MCF 10A (cell line): ENCODE measurements around the gene SEH1L. TPM values are rescaled to one million over a fixed set of nuclear protein-coding genes. Genes with fewer than 3 reads are reported as not detected.

ENCODE experiments used
- BruUV-seq: library from RNA; stranded (reverse); fragments of 400-500 nt; replicated peaks from 2 replicates; lab custom pipeline; 2021; lab: Mats Ljungman, UMichigan
- CTCF ChIA-PET: fragments of 300-600 bp; sonication (Branson Sonifier 250); formaldehyde crosslinking; extraction: SDS; loops from one replicate; lab custom pipeline; 2021; ENCODE audit warnings: antibody characterized with exemption, inconsistent platforms; lab: Yijun Ruan, JAX
- POLR2A ChIA-PET: fragments of 300-600, 350-650 bp; sonication (Branson Sonifier 250); formaldehyde crosslinking; extraction: SDS; loops from one replicate; lab custom pipeline; 2020; ENCODE audit warnings: antibody characterized with exemption, inconsistent platforms; lab: Yijun Ruan, JAX
- DNase-seq: peaks from one replicate; pipeline ENCODE4 v3.0.0-alpha.2; 2018; ENCODE audit not compliant: unreplicated experiment
- H3K27ac Mint-ChIP-seq: one replicate; pipeline ENCODE4 v1.8.0; 2022; ENCODE audit warnings: mild to moderate bottlenecking, low read depth, mixed read lengths; ENCODE audit not compliant: unreplicated experiment
- H3K27me3 Mint-ChIP-seq: one replicate; pipeline ENCODE4 v1.8.0; 2022; ENCODE audit warnings: mixed read lengths; ENCODE audit not compliant: insufficient read depth, unreplicated experiment
- H3K36me3 Mint-ChIP-seq: one replicate; pipeline ENCODE4 v1.8.0; 2022; ENCODE audit warnings: mild to moderate bottlenecking, moderate library complexity, mixed read lengths; ENCODE audit not compliant: insufficient read depth, unreplicated experiment
- H3K4me1 Mint-ChIP-seq: one replicate; pipeline ENCODE4 v1.8.0; 2022; ENCODE audit warnings: mixed read lengths; ENCODE audit not compliant: insufficient read depth, unreplicated experiment
- H3K4me3 Mint-ChIP-seq: one replicate; pipeline ENCODE4 v1.8.0; 2022; ENCODE audit warnings: mild to moderate bottlenecking, moderate library complexity, mixed read lengths; ENCODE audit not compliant: unreplicated experiment
- H3K9me3 Mint-ChIP-seq: one replicate; pipeline ENCODE4 v1.8.0; 2022; ENCODE audit warnings: mixed read lengths; ENCODE audit not compliant: unreplicated experiment
- CTCF ChIP-seq: fragments of 200-600 bp; IDR thresholded peaks from one replicate; pipeline ENCODE4 v1.8.0; 2022; ENCODE audit warnings: antibody characterized with exemption, mild to moderate bottlenecking; ENCODE audit not compliant: unreplicated experiment
- intact Hi-C: fragments of 100-400 bp; cut with micrococcal nuclease; formaldehyde crosslinking; loops from 2 replicates; pipeline ENCODE4 v1.14.1; 2022
- total RNA-seq: library from RNA; stranded (reverse); gene quantifications from 2 replicates; pipeline ENCODE4 v1.2.3, GENCODE V29; 2022

The SEH1L gene
- total RNA-seq, 1 experiment from 2014 or later, result 139 TPM

GRCh38 chr18:12928206-12928605 lies 19.6 kb upstream of the SEH1L start:
- H3K27ac Mint-ChIP-seq, result no peak overlapping the region
- no peaks in the 10 kb centered on the region for H3K36me3 Mint-ChIP-seq
- H3K4me1 Mint-ChIP-seq, result no peaks in the 10 kb centered on the region
- H3K4me3 Mint-ChIP-seq, result no peak overlapping the region
- H3K9me3 Mint-ChIP-seq, result no peaks in the 10 kb centered on the region
- no peaks in the 10 kb centered on the region for H3K27me3 Mint-ChIP-seq
- no peak for TF ChIP-seq CTCF
- ChIA-PET CTCF (interaction anchor here (0.7 kb wide), 1 partner anchor 310 kb away, joined by 3 read pairs; no protein-coding TSS in a partner anchor), POLR2A (interaction anchor here (0.6 kb wide), 1 partner anchor 542 kb away, joined by 3 read pairs; no protein-coding TSS in a partner anchor)
- intact Hi-C loops, result no loop called here
- DNase-seq, result no peak
- no TSS peak for BruUV-seq

- no TSS peak for BruUV-seq
- no peaks in the 10 kb centered on the region for H3K27me3 Mint-ChIP-seq
- no peak for TF ChIP-seq CTCF
- H3K4me3 Mint-ChIP-seq, result no peak overlapping the region
- intact Hi-C loops, result no loop called here
- ChIA-PET CTCF (interaction anchor here (0.7 to 1.0 kb wide), 2 partner anchors 35 to 310 kb away, joined by 3 to 6 read pairs; no protein-coding TSS in a partner anchor), POLR2A (interaction anchor here (0.6 to 1.2 kb wide), 2 partner anchors 39 to 543 kb away, joined by 3 read pairs; no protein-coding TSS in a partner anchor)
- DNase-seq, result no peak
- H3K27ac Mint-ChIP-seq, result no peak overlapping the region
- H3K36me3 Mint-ChIP-seq, result no peaks in the 10 kb centered on the region
- H3K9me3 Mint-ChIP-seq, result no peaks in the 10 kb centered on the region
- H3K4me1 Mint-ChIP-seq, result no peaks in the 10 kb centered on the region
Observed at GRCh38 chr18:12928641-12929040, 19.2 kb upstream of the SEH1L start.

GRCh38 chr18:12929477-12930083 lies 18.2 kb upstream of the SEH1L start:
- no peak for DNase-seq
- H3K27ac Mint-ChIP-seq, result no peak overlapping the region
- no peaks in the 10 kb centered on the region for H3K36me3 Mint-ChIP-seq
- no peaks in the 10 kb centered on the region for H3K9me3 Mint-ChIP-seq
- CTCF ChIA-PET, result interaction anchor here (0.8 to 2.0 kb wide), 4 partner anchors 25 to 202 kb away, joined by 3 to 7 read pairs (median 4); no protein-coding TSS in a partner anchor
- peaks cover 4% of the 10 kb centered on the region for H3K4me1 Mint-ChIP-seq
- no TSS peak for BruUV-seq
- TF ChIP-seq CTCF, result no peak
- POLR2A ChIA-PET, result interaction anchor here (1.2 kb wide), 1 partner anchor 40 kb away, joined by 3 read pairs; no protein-coding TSS in a partner anchor
- intact Hi-C loops, result loop anchor here (5.0 kb wide), 1 partner anchor 537 kb away; no protein-coding TSS in a partner anchor
- no peaks in the 10 kb centered on the region for H3K27me3 Mint-ChIP-seq
- no peak overlapping the region for H3K4me3 Mint-ChIP-seq

GRCh38 chr18:12930376-12930775 lies 17.4 kb upstream of the SEH1L start:
- intact Hi-C loops, result loop anchor here (5.0 kb wide), 1 partner anchor 538 kb away; no protein-coding TSS in a partner anchor
- Mint-ChIP-seq H3K36me3 (no peaks in the 10 kb centered on the region), H3K4me1 (peaks cover 6% of the 10 kb centered on the region), H3K9me3 (no peaks in the 10 kb centered on the region), H3K27ac (no peak overlapping the region), H3K4me3 (no peak overlapping the region), H3K27me3 (no peaks in the 10 kb centered on the region)
- ChIA-PET CTCF (interaction anchor here (0.6 to 2.0 kb wide), 2 partner anchors 26 to 201 kb away, joined by 3 to 7 read pairs; no protein-coding TSS in a partner anchor), POLR2A (interaction anchor here (0.6 kb wide), 1 partner anchor 207 kb away, joined by 3 read pairs; no protein-coding TSS in a partner anchor)
- BruUV-seq, result no TSS peak
- DNase-seq, result no peak
- TF ChIP-seq CTCF, result no peak
